Hematopoietic multipotent progenitor cell treated with erythropoietin and hydrocortisone succinate and interleukin-3 and kit ligand, for 4 days (in vitro differentiated cells): Measurements from ENCODE around the gene BLCAP.

Source experiments
- DNase-seq: peaks from one replicate; pipeline ENCODE4 v3.0.0-alpha.2; 2015

BLCAP gene

DNA sequence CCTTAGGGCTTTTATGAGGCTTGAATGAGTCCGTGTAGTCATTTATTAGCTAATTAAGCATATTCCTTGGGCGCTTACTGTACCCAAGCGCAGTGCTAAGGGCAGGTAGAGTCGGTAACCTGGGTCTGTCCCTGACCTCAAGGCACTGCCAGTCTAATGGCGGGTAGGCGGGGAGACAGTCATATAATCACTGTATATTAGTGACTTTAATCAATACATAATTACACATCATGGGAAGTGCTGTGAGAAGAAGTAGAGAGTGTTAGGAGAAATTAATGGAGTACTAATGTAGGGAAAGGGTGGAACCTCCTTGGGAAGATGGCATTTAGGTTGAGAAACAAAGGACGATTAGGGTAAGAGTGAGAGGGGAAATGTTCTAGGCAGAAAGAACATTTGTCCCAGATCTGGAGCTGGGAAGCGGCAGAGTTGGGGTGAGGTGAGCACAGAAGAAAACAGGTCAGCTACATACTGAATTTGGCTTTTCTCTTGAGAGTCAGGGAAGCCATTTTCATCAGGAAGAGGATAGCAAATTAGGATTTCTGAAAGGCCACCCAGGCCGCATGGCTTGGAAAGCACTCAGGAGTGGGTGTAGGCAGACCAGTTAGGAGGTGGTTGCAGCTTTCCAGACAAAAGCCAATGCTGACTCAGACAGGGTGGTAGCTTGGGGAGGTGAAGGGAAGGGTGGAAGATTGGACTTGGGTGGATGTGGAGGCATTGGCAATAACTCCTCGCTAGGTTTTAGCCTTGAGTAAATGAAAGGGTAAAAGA, 954 bp upstream of the BLCAP start:
- no peak for DNase-seq

- DNase-seq = no peak
Measured at GRCh38 chr20:37526839-37527637, 638 bp downstream of the BLCAP start.

DNA sequence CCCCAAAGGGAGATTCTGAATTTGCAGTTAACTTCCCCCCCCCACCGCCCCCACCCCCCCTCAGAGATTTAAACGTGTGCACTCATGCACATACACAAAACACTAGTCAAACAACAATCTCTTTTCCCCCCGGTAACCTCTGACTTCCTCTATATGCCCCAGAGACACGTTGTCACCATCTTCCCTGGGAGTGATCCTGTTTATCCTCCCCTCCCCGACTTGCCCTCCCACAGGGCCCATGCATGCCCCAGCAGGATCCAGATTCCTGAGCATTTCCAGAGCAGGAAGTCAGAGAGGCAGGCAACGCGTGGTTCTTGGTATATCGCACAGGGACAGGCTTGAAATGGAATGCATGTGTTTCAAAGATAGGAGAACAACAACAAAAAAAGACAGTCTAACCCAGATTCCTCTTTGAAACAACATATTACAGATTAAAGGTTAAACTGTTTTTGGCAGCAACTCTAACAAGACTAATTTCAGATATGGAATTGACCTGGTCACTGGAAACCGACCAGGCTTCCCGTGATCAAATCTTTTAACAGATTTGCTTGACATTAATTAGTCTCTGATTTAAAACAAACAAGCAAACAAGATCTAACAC, 1.3 kb downstream of the BLCAP start:
- peak; percentile 73 for DNase-seq

DNA sequence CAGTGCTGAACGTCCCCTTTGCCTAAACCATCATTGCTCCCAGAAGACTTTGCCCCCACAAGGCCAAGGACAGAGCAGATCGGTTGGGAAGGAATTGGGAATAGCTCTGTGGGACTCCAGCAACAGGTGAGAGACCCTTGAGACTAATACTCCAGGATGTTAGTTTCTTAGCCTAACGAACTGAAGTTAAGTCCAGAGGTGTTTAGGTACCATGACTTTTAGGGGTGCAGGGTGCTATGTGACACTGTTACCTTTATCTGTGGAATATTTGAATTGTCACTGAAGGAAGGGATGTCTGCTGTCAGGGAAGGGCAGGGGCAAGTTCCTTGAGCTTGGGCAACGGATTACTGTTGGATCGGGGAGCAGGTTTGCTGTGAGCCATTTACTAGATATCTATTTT, 1.9 kb downstream of the BLCAP start:
- no peak for DNase-seq

DNA sequence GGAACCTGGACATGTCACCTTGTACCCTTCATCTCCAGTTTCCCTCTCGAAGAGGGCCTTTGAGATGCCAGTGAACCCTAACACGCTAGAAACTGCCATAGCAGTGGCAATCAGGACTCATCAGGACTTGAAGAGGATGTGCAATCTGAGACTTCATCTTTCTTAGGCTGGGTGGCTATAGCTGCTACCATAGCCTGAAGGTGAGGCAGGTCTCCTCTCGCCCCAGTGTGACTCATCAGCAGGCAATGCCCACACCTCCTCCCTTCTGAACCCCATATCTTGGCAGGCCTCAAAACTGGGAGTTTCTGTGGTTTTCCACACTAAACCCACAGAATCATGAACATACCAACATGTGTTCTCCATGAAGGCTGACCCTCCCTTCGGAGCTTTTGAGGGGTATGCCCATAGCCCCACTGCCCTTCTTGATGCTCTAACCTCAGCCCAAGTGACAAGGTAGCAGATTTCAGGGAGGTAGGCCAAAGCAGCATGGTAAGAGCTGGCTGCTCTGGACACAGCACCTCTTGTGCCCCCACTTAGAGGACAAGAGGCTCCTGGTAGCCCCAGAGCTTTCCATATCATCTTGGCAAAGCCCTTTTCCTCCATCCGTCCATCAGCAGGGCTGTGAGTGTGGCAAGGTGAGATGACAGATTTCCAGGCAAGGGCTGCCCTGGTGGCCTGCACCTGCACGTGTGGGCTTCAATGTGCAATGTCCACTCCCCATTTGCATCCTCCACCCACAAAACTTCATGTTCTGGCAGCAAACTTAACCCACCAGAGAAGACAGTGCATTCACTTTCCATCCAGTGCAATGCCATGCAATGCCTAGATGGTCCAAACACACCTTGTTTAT, 2.6 kb downstream of the BLCAP start:
- DNase-seq = peak; percentile 69

GRCh38 chr20:37523911-37524700, 3.6 kb downstream of the BLCAP start:
- no peak for DNase-seq

GRCh38 chr20:37523012-37523391, 4.7 kb downstream of the BLCAP start:
- DNase-seq = peak; percentile 33

- peak; percentile 41 for DNase-seq
Measured at GRCh38 chr20:37522260-37523011, 5.2 kb downstream of the BLCAP start.

DNA sequence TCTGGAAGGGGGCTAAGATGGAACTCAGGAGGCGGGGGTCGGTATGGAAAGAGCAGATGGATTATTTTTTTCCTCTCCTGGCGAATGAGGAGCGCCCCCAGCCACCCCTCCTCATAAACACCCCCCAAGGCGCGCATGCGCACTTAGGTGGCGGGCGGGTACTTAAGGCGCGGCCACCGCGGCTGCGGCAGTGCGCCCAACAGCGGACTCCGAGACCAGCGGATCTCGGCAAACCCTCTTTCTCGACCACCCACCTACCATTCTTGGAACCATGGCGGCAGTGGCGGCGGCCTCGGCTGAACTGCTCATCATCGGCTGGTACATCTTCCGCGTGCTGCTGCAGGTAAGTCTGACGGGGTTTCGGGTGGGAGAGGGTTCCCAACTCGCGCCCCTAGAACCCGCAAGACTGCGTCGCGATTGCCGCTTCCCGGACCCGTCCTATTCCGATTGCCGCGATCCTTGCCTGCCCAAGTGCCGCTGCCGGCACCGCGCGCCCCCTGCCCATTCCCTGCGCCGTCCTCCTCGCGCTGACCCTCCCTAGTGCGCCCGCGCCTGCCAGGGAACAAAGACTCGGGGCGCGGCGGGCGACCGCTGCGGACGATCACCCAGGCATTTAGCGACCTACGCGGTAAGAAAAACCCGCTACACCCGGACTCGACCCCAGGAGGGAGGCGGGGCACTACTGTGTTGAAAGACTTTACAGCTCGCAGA, 6.5 kb downstream of the BLCAP start, which contains the start of gene NNAT:
TSS of gene NNAT (plus strand) at position 190 of the 711 bp plus-strand sequence. CDS start at position 272, 82 bp downstream.
- DNase-seq = peak; percentile 34

DNA sequence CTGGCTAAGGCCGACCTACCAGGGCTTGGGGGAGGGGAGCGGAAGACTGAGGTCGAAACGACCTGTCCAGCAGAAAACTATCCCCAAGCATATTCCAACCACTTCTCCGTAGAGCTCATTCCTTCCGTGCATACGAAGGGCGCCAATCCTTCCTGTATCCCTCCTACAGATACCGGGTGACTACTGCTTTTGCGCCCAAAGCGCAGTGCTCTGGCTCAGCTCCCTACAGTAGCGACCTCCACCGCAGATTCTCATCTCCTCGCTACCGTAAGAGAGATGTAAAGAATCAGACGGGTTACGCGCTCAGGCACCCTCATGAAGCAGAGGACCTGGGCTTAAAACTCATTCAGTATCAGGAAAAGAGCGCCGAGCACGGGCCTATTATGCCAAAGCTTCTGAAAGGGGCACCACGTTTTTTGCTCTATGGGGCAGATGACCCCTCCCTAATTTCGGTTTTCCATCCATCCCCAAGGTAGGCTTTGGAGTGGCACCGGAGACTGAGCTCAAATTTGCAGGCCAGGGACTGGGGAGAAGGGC, 7.2 kb downstream of the BLCAP start:
- no peak for DNase-seq

DNA sequence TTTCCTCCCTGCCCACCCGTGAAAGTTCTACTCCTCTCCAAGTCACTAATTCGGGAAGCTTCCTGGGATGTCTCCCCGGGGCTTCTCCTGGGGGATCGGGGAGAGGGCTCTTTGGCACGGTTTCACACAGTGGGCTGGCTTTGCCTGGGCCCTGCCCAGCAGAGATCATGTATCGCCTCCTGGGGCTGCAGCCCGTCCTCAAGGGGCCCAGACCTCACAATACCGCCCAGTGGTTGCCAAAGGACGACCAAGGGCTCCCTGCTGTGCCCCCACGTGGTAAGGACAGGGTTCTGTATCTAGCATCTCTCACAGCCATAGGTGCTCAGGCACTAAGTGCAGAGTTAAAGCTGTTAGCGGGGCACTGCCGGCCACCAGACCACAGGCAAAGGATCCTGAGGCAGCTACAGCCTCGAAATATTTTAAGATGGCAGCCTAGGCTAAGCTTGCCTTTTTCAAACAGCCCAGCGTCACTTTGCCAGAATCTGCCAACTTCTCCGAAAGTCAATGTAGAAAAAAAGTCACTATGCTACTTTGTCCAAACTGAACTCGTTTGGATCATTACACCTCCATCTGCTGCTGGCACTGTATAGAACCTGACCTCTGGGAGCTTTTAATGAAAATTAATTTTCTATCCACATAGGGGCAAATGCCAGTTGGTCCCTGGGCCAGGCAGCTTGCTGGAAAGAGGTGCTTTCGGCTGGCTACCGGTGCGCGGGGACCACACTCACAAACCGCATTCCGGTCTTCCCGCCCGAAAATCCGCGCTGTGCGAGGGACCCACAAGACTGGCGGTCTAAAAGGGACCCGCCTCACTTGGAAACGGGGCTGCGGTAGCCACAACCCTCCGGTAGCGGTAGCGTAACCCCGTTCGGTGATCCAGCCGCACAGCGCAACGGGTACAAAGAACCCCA, 7.9 kb downstream of the BLCAP start:
- peak; percentile 47 for DNase-seq

GRCh38 chr20:37518606-37519507, 8.8 kb downstream of the BLCAP start:
- no peak for DNase-seq

DNA sequence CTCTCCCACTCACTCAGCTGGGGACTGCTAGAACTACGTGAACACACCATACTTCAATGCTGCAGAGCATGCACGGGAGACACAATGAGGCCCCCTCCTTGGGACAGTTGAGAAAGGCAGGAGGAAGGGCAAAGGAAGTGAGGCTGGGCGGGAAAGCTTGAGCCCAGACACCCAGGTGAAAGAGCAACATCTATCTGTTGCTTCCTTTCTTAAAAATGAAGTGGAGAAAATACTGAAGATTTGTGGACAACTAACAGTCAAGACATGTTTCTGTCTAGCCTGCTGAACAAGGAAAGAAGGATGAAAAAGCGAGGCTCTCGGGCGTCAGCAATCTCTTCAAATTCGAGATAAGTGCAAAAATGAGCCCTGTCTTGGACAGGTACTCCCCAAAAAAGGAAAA, 9.6 kb downstream of the BLCAP start:
- no peak for DNase-seq

DNA sequence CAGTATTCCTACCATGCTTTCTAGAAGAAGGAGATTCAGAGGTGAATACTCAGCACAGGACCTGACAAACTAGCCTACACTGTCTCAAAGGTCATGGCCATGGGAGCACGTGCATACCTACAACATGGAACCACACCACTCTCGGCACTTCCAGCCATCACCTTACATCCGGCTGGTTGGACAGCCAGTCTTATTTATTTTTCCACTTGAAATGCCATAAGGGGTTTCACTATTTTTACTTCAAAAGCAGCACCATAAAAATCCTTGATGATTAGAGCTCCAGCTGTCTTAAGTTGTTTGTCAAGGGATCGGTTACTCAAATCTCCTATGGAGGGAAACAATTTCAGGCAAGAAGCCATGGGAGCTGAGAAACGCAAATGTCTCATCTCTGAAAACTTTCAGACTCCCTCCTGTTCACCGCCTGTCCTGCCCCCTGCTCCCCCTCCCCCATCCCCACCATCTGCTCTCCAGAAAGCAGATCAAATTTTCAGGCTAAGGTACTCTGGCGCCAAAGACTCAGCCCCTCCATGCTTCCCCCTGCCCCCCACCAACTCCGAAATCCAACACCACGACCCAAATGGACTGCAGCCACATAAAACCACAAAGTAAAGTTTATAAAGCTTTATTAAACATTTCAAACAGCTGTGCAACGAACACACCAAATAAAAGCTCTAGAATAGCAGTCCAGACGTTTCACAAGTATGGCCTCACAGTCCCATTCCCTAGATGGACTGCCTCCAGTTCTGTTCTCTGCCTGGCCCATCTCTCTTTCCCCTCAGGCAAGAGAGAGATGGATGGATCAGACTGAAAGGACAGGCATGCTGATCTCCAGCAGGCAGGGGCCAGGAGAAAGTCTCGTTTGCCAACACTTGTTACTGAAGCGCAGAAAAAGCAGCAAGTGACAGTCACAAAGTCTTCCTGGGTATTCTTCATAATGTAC, 10.6 kb downstream of the BLCAP start:
- no peak for DNase-seq

DNA sequence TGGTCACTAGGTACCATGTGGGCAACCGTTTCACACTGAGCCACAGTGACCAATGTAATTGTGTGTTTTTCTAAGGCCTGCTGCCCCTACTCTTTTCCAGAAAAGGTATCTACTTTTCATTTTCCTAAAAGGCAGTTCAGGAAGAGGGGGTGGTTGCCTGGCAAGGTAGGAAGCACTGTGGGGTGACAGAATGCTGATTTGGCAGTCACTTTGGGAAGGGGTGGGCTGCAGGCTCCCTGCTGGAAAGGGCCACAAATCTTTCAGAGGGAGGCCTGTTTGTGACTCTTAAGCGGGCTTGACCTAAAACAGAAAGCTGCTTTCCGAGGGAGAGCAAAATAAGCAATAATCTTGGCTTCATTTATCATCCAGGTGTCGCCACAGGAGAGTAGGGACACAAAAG, 11.8 kb downstream of the BLCAP start:
- DNase-seq = no peak

DNA sequence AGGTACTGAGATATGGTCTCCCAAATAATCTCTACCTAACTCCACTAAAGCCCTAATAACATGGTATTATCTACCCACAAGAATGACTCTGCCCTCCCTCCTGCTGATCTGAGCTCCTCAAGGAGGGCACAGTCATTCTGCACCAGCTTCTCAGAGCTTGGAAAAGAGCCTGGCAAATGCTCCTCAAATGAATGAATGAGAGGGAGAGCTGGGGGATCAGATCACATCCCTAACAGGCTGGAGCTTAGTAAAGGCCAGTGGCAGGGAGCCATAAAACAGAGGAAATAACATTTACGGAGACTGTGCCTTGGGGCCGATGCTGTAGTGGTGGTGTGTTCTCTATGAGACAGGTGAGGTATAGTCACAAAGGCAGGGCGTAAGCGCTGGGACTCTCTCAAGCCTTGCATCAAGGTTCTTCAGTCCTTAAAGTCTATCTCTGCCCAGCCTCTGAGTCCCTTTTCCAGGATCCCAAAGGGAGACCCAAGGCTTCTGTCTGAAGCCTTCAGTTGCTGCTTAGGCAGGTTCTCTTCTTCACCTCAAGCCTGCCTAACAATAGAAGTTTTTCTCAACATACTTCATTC, 13.8 kb downstream of the BLCAP start:
- DNase-seq = no peak
